ENCODE measurements around the gene STAG2. TPM values are rescaled to one million over a fixed set of nuclear protein-coding genes. Genes with fewer than 3 reads are reported as not detected.

Gene STAG2
- total RNA-seq, 2 donors from 2014 or later: 81.9 to 95.2 TPM

DNA sequence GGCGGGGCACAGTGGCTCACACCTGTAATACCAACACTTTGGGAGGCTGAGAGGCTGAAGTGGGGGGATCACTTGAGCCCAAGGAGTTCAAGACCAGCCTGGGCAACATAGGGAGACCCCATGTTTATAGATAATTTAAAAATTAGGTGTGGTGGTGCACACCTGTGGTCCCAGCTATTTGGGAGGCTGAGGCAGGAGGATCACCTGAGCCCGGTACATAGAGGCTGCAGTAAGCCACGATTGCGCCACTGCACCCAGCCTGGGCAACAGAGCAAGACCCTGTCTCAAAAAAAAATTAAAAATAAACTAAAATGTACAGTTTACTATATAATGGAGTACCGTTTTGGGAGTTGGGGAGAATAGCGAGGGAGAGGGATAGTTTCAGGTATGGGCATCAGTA, 4.2 kb downstream of the STAG2 start:
- DNase-seq (ENCODE audit: low spot score in 2 of 2) (no peak), ATAC-seq (no peak)
- Mint-ChIP-seq H3K36me3 (peaks cover 11 to 25% of the 10 kb centered on the region in 2 donors), H3K27ac (peak overlapping the region in 1 of 2 donors; percentile 88), H3K9me3 (no peaks in the 10 kb centered on the region)

DNA sequence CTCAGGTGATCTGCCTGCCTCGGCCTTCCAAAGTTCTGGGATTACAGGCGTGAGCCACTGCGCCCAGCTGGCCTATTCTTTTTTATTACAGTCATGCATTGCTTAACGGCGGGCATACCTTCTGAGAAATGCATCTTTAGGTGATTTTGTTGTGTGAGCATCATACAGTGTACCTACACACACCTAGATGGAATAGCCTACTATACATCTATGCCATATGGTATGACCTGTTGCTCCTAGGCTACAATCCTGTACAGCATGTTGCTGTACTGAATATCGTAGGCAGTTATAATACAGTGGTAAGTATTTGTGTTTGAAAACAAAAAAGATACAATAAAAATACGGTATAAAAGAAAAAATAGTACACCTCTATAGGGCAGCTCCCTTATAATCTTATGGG, 6.0 kb downstream of the STAG2 start:
- no peaks in the 10 kb centered on the region for H3K9me3 Mint-ChIP-seq
- no peak for ATAC-seq
- no peak overlapping the region for H3K27ac Mint-ChIP-seq
- H3K36me3 Mint-ChIP-seq: peaks cover 5 to 21% of the 10 kb centered on the region in 2 donors
- no peak for DNase-seq (ENCODE audit: low spot score in 2 of 2)

DNA sequence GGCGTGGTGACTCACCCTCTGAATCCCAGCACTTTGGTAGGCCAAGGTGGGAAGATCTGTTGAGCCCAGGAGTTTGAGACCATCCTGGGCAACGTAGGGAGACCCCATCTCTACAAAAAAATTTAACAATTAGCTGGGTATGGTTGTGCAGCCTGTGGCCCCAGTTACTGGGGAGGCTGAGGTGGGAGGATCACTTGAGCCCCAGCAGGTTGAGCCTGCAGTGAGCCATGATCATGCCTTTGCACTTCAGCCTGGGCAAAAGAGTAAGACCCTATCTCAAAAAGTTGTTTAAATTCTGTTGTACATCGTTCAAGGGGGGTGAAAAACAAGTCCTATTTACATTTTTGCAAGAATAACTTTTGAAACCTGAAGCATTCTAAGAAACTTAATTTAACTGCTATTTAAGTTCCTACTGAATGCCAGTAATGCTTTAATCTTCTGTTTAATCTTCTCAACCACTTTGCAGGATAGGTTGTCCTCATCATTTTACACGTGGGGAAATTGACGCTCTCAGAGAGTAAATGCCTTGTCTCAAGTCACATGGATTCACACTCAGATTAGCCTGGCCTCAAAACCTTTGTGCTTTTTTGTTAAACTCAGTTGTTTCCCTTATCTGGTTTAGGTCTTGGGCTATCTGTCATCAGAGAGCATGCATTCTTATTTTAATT, 7.0 kb downstream of the STAG2 start:
- Mint-ChIP-seq H3K36me3 (peaks cover 0 to 11% of the 10 kb centered on the region in 2 donors), H3K27ac (no peak overlapping the region), H3K9me3 (no peaks in the 10 kb centered on the region)
- DNase-seq (ENCODE audit: low spot score in 2 of 2): no peak
- ATAC-seq: no peak

DNA sequence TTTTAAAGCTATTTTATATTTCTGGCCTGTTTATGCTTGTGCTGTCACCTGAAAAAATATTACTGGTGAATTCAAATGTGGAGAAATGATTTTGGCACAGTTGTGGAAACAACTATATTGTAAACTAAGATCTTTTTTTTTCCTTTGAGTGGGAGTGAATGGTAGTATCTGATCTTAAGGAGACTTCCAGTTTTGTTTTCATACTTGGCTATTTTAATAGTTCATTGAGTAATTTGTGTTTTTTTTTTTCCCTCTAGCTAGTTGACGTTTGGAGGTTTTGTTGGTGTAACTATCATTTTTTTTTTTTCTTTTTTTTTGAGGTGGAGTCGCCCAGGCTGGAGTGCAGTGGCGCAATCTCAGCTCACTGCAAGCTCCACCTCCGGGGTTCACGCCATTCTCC, 10.5 kb downstream of the STAG2 start:
- H3K27ac Mint-ChIP-seq: peak overlapping the region in 1 of 2 donors; percentile 73
- no peaks in the 10 kb centered on the region for H3K36me3 Mint-ChIP-seq
- ATAC-seq (peak in 1 of 2 donors; percentile 56), DNase-seq (ENCODE audit: low spot score in 2 of 2) (no peak)
- no peaks in the 10 kb centered on the region for H3K9me3 Mint-ChIP-seq

DNA sequence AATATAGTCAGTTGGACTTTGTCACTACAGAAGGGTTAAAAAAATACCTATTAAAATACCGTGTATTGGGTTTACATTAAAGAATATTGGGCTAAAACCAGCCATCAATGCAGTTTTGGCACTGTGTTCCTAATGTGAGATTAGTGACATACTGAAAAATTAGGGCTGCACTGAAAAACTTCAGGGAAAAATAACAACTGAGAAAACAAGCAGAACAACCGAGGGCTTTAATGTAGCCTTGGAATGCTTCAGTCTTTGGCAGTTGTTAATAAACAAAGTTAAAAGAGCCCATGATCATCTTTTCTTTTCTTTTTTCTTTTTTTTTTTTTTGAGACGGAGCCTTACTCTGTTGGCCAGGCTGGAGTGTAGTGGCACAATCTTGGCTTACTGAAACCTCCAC, 12.4 kb downstream of the STAG2 start:
- no peak for ATAC-seq
- no peaks in the 10 kb centered on the region for H3K36me3 Mint-ChIP-seq
- no peak overlapping the region for H3K27ac Mint-ChIP-seq

DNA sequence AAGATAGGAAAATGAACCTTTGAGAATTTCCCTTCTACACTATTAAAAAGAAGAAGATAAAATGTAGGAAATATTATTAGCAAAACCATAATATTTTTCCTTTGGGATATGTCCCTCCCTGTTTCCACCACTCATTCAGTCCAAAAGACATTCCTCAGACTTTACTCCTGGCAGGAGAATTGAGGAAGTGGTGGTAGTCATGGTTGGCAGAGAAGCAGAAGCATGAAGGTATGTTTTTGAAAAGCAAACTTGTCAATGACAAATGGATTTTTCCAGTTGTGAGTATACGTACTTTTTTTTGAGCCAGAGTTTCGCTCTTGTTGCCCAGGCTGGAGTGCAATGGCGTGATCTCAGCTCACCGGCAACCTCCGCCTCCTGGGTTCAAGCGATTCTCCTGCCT, 13.7 kb downstream of the STAG2 start:
- H3K36me3 Mint-ChIP-seq: no peaks in the 10 kb centered on the region
- no peak overlapping the region for H3K27ac Mint-ChIP-seq
- no peak for DNase-seq (ENCODE audit: low spot score in 2 of 2)
- H3K9me3 Mint-ChIP-seq: no peaks in the 10 kb centered on the region
- ATAC-seq: no peak

More for the DNA sequence above, 12.4 kb downstream of the STAG2 start:
- no peaks in the 10 kb centered on the region for H3K9me3 Mint-ChIP-seq
- no peak for DNase-seq (ENCODE audit: low spot score in 2 of 2)

DNA sequence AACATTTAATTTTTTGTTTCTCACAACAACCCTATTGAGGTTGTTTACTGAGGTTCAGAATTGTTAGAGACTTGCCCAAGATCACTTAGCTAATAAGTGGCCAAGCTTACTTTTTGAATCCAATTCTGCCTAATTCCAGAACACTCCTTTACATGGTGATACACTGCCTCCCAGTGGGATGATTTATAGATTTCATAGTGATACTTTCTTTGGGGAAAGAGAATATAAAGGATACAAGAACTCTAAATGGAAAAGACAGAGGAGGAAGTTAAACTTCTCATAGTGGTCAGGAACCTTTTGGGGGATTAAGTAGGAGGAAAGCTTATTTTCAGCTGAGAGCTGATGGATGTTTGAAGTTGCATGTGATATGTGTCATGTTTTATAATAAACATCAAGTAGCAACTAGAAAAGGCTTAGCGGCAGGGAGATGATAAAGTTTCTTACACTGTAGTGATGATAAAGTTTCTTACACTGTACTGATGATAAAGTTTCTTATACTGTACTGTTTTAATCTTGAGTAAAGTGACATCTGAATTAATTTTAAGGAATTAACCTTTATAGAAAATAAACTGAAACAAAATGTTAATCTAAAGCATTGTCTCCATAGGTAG, 15.3 kb downstream of the STAG2 start:
- no peak overlapping the region for H3K27ac Mint-ChIP-seq
- H3K9me3 Mint-ChIP-seq: no peaks in the 10 kb centered on the region
- no peaks in the 10 kb centered on the region for H3K36me3 Mint-ChIP-seq
- DNase-seq (ENCODE audit: low spot score in 2 of 2) (no peak), ATAC-seq (no peak)

DNA sequence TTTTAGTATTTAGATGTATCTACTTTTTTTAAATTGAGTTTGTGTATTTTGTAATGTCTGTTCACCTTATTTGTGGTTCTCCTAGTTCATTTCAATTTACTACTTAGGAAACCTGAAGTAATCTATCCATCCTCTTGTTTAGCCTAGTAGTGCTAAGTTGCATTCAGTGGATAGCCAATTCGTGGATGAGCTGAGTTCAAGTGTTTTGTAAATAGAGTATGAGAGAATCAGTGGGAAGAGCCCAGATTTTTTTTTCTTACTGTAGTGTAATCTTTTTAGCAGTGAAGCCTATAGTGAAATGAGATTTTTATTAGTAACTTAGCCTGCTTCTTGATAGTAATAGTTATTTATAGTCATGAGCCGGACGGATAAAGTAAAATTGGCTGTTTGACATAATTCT, 21.7 kb downstream of the STAG2 start:
- Mint-ChIP-seq H3K36me3 (no peaks in the 10 kb centered on the region), H3K9me3 (no peaks in the 10 kb centered on the region), H3K27ac (peak overlapping the region in 1 of 2 donors; percentile 3)
- DNase-seq (ENCODE audit: low spot score in 2 of 2) (no peak), ATAC-seq (no peak)

DNA sequence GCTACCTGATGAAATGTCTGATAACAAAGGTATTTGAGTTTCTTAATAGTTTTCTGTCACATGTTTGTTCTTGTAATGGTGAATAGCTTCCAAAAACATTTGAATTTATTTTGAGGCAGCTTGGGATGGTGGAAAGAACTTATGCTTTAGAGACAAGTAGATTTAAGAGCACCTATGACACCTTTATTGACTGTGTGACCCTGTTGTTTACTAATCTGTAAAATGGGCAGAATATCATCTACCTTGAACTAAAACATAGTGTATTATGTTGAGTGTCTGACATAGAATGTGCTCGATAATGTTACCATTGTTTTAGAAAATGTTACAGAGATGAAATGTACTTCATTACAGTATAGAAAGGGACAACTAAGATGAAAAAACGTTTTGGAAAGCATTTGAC, 24.9 kb downstream of the STAG2 start:
- ATAC-seq (no peak), DNase-seq (ENCODE audit: low spot score in 2 of 2) (no peak)
- Mint-ChIP-seq H3K36me3 (no peaks in the 10 kb centered on the region), H3K27ac (no peak overlapping the region), H3K9me3 (no peaks in the 10 kb centered on the region)

DNA sequence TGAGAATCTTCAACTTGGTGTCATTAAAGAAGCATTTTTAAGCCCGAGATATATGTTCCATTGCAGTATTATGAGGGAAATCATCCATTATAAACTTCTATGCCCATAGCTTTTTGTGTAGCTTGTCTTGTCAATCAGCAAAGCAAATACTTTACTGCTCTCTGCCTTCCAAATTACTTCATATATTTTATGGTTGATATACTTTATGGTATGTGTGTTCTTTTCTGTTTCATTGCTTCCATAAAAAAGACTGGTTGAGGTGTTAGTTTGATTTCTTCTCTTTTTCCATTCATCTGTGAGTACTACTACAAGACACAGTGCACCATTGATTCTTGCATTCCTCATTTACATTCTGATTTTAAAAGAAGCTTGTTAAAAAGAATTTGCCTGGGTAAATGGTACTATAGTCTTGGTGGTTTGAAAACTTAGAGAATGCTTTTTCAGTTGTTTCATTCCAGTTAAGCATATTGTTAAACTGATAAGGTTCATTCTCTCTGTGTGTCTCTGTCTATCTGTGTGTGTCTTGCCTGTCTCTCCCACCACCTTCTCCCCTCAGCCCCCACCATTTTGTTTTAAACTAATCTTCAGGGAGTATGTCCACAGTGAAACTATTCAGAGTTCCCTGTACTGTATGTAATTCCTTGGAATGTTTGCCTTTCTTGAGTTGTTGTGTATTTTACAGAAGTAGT, 27.1 kb downstream of the STAG2 start:
- no peak for ATAC-seq
- H3K36me3 Mint-ChIP-seq: no peaks in the 10 kb centered on the region
- H3K9me3 Mint-ChIP-seq: no peaks in the 10 kb centered on the region
- no peak for DNase-seq (ENCODE audit: low spot score in 2 of 2)
- peak overlapping the region in 1 of 2 donors; percentile 72 for H3K27ac Mint-ChIP-seq

DNA sequence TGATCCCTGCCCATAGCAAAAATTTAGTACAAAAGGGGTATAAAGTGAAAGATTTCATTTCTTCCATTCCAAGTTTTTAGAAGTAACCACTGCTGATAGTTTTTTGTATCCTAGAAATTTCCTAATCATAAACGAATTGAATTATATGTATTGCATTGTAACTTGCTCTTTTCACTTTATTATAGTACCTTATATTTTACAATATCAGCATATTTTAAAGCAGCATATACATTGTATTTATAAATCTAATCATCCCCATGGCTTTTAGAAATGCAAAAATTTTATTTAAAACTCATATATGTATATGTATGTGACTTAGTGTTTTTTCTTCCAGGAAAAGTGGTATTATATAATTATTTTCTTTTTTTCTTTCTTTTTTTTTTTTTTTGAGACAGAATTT, 27.7 kb downstream of the STAG2 start:
- no peak for ATAC-seq
- Mint-ChIP-seq H3K27ac (no peak overlapping the region), H3K36me3 (no peaks in the 10 kb centered on the region), H3K9me3 (no peaks in the 10 kb centered on the region)
- DNase-seq (ENCODE audit: low spot score in 2 of 2): no peak

DNA sequence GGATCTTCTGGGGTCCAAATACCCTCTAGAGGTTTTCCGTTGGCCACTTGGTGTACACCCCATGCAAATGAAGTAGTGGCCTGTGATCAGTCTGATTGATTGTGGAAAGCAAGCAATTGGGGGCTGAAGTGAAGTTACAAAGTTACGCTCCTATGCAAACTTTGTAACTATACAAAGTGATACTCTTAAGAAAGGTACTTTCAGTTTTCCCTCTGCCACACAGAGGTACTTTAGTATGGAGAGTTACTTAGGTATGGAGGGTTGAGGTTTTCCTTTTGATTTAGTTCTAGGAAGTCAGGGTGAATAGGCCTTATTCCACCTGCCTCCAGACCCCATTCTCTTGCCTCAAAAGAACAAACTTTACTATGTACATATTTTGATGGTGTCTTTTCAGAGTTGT, 28.7 kb downstream of the STAG2 start:
- Mint-ChIP-seq H3K27ac (peak overlapping the region in 1 of 2 donors; percentile 53), H3K9me3 (no peaks in the 10 kb centered on the region), H3K36me3 (no peaks in the 10 kb centered on the region)
- no peak for DNase-seq (ENCODE audit: low spot score in 2 of 2)
- ATAC-seq: peak in 1 of 2 donors; percentile 57

DNA sequence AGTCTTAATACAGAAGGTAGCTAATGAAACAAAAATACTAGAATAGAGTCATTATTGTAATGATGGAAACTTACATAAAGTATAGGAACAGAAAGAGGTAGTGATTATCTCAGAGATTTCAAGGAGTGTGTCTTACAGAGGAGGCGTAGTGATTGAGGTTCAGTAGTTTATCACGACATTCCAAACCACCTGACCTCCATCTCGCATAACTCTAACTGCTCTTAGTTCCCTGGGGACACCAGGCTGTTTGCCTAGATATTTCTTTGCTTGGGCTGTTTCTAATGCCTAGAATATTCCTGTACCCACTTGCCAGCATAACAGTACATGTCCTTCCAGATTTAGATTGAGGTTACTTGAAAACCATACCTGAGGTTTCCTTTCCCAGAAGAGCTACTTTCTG, 29.1 kb downstream of the STAG2 start:
- ATAC-seq (peak in 1 of 2 donors; percentile 44), DNase-seq (ENCODE audit: low spot score in 2 of 2) (no peak)
- no peaks in the 10 kb centered on the region for H3K9me3 Mint-ChIP-seq
- H3K27ac Mint-ChIP-seq: peak overlapping the region in 1 of 2 donors; percentile 53
- H3K36me3 Mint-ChIP-seq: no peaks in the 10 kb centered on the region

DNA sequence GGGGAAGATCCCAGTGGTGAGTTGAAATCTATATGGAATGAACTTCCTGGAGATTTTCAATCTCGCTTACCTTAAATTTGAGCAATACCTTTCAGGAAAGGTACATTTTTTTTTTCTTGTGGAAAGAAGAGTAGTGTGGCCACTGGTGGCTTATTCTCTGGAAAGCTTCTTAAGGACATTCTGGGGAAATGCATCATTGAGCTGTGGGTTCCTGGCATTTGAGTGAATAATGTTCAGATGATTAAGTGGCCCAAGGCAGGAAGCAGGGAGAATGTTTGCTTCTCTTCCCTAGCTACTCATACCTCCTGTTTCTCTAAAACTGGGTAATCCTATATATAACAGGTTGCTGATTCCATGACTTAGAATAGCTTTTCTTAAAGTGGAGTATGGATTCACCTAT, 31.8 kb downstream of the STAG2 start:
- DNase-seq (ENCODE audit: low spot score in 2 of 2) (no peak), ATAC-seq (peak in 1 of 2 donors; percentile 45)
- H3K9me3 Mint-ChIP-seq: no peaks in the 10 kb centered on the region
- no peaks in the 10 kb centered on the region for H3K36me3 Mint-ChIP-seq
- no peak overlapping the region for H3K27ac Mint-ChIP-seq

DNA sequence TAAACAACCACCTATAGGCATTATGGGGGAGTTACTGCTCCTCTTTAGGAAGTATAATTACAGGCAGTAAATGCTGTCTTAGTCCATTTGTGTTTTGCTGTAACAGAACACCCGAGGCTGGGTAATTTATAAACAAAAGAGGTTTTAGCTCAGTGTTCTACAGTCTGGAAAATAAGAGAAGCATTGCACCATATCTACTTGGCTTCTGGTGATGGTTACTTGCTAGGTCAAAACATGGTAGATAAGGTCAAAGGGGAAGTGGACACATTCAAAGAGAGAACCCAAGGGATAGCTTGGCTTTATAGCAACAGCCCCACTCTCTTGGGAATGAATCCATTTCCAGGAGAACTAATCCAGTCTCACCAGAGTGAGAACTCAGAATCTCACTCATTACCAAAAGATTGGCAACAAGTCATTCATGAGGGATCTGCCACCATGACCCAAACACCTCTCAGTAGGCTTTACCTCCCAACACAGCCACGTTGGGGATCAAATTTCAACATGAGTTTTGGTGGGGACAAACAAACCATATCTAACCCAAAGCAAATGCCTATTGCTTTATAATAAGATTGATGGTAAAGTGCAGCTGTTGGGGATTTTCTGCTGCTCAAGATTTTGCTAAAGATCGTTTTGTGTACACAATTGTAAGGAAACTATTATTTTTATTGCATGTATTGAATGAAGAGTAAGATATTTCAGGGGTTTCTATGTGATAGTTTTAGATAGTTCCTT, 32.6 kb downstream of the STAG2 start:
- no peaks in the 10 kb centered on the region for H3K9me3 Mint-ChIP-seq
- ATAC-seq: no peak
- no peak overlapping the region for H3K27ac Mint-ChIP-seq
- DNase-seq (ENCODE audit: low spot score in 2 of 2): no peak
- H3K36me3 Mint-ChIP-seq: no peaks in the 10 kb centered on the region

DNA sequence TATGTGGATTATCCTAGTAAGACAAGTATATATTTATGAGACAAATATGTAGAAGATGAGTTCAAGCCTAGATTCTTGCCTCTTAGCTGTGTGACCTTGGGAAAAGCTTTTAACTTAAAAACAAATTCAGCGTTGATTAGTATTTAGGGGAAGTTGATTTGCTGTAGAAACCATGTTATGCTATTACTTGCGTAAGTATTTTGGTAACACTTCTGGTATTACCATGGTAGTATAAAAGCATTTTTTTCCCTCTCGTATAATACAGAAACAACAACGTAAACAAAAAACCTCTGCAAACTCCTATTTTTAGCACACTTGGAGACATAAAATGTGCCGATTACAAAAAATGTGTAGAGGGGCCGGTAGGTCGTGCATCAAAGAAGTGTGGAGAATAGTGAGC, 33.2 kb downstream of the STAG2 start:
- Mint-ChIP-seq H3K36me3 (no peaks in the 10 kb centered on the region), H3K9me3 (no peaks in the 10 kb centered on the region), H3K27ac (no peak overlapping the region)
- DNase-seq (ENCODE audit: low spot score in 2 of 2): no peak
- no peak for ATAC-seq

DNA sequence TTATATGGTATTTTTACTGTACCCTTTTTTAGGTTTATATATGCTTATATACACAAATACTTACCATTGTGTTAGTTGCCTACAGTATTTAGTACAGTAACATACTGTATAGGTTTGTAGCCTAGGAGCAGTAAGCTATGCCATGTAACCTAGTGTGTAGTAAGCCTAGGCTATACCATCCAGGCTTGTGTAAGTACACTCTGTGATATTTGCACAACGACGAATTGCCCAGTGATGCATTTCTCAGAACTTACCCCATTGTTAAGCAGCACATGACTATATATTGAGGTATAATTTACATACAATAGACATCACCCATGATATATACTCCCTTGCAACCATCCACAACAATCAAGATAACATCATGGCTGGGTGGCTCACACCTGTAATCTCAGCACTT, 40.1 kb downstream of the STAG2 start:
- Mint-ChIP-seq H3K27ac (no peak overlapping the region), H3K9me3 (no peaks in the 10 kb centered on the region), H3K36me3 (no peaks in the 10 kb centered on the region)
- DNase-seq (ENCODE audit: low spot score in 2 of 2) (no peak), ATAC-seq (no peak)
